ENCODE measurements around the gene COL25A1. TPM values are rescaled to one million over a fixed set of nuclear protein-coding genes. Genes with fewer than 3 reads are reported as not detected.

Gene COL25A1
- total and polyA plus RNA-seq, 2 donors (not counting 3 experiments of a cell fraction or from before 2014, with no cell fraction given): 0.21 to 3.5 TPM

- Histone ChIP-seq H3K4me3 (replicated peaks in 1 of 3; ENCODE audit: insufficient read depth in 1 of 3, low read depth in 1 of 3, low read length in 3 of 3) (no peak overlapping the region), H3K79me2 (ENCODE audit: control insufficient read depth, insufficient read depth, low read length) (no peaks in the 10 kb centered on the region), H3K9me3 (replicated peaks; ENCODE audit: control insufficient read depth, insufficient read depth, low read length) (no peaks in the 10 kb centered on the region), H3K27ac (ENCODE audit: insufficient read depth, low read depth, low read length) (peak overlapping the region; percentile 55), H2AFZ (ENCODE audit: low read depth, low read length) (no peak overlapping the region), H3K4me1 (ENCODE audit: control insufficient read depth, extremely low read depth, insufficient read depth, low read length) (peaks cover 18% of the 10 kb centered on the region), H4K20me1 (replicated peaks; ENCODE audit: control insufficient read depth, extremely low read depth, insufficient read depth, low read length) (no peaks in the 10 kb centered on the region), H3K9me1 (replicated peaks; ENCODE audit: control insufficient read depth, extremely low read depth, insufficient read depth, low read length) (no peaks in the 10 kb centered on the region), H3K27me3 (ENCODE audit: control insufficient read depth in 2 of 2, insufficient read depth in 2 of 2, low read length in 2 of 2) (no peaks in the 10 kb centered on the region), H3K4me2 (ENCODE audit: insufficient read depth, low read length) (peak overlapping the region; percentile 64), H3K36me3 (ENCODE audit: control insufficient read depth in 2 of 2, extremely low read depth in 1 of 2, insufficient read depth in 2 of 2, low read length in 2 of 2) (no peaks in the 10 kb centered on the region), H3K9ac (replicated peaks; ENCODE audit: extremely low read depth, insufficient read depth, low read length) (no peak overlapping the region)
- dilution Hi-C loops (cut with MboI; ENCODE audit: extremely low pct_ligation_motif_present, low sequenced_read_pairs) (no loop called here), intact Hi-C loops (cut with micrococcal nuclease) (loop anchor here (2.0 to 5.0 kb wide), 3 partner anchors 53 to 245 kb away; partner anchors contain the start of gene COL25A1)
- POLR2A ChIA-PET: no interaction called here
- FAIRE-seq (no peak), DNase-seq (ENCODE audit: low read depth, low spot score) (peak; percentile 78)
- TF ChIP-seq MAX (IDR thresholded peaks at IDR 0.05; ENCODE audit: insufficient read depth, insufficient read length) (no peak), FOS (IDR thresholded peaks at IDR 0.05; ENCODE audit: borderline replicate concordance, insufficient read depth, low read length) (peak; percentile 20), GATA2 (IDR thresholded peaks at IDR 0.05; ENCODE audit: insufficient read depth, insufficient read length, low read depth, low read length) (no peak), MYC (IDR thresholded peaks at IDR 0.05; ENCODE audit: low read depth, low read length) (no peak), JUN (IDR thresholded peaks at IDR 0.05; ENCODE audit: borderline replicate concordance, insufficient read depth, insufficient read length, low read depth) (peak; percentile 61), POLR2A (IDR thresholded peaks at IDR 0.05; ENCODE audit: low read depth, low read length) (no peak)
- no TSS peak for BruUV-seq (replicated peaks)
- CTCF ChIA-PET: interaction anchor here (0.6 to 1.5 kb wide), 7 partner anchors 10 to 219 kb away, joined by 3 to 5 read pairs (median 3); no protein-coding TSS in a partner anchor
Observed at GRCh38 chr4:109079731-109080130, 222.7 kb downstream of the COL25A1 start.

- dilution Hi-C loops (cut with MboI; ENCODE audit: extremely low pct_ligation_motif_present, low sequenced_read_pairs) (no loop called here), intact Hi-C loops (cut with micrococcal nuclease) (loop anchor here (2.0 to 5.0 kb wide), 3 partner anchors 52 to 244 kb away; partner anchors contain the start of gene COL25A1)
- no peak overlapping the region for H3K4me3 ChIP-seq (replicated peaks in 1 of 3; ENCODE audit: insufficient read depth in 1 of 3, low read depth in 1 of 3, low read length in 3 of 3)
- DNase-seq (ENCODE audit: low read depth, low spot score) (no peak), FAIRE-seq (no peak)
- H3K9me1 ChIP-seq (replicated peaks; ENCODE audit: control insufficient read depth, extremely low read depth, insufficient read depth, low read length): no peaks in the 10 kb centered on the region
- no peak overlapping the region for H3K9ac ChIP-seq (replicated peaks; ENCODE audit: extremely low read depth, insufficient read depth, low read length)
- POLR2A ChIA-PET: interaction anchor here (0.5 kb wide), 1 partner anchor 54 kb away, joined by 5 read pairs; no protein-coding TSS in a partner anchor
- no TSS peak for BruUV-seq (replicated peaks)
- H4K20me1 ChIP-seq (replicated peaks; ENCODE audit: control insufficient read depth, extremely low read depth, insufficient read depth, low read length): no peaks in the 10 kb centered on the region
- TF ChIP-seq POLR2A (IDR thresholded peaks at IDR 0.05; ENCODE audit: low read depth, low read length) (no peak), MYC (IDR thresholded peaks at IDR 0.05; ENCODE audit: low read depth, low read length) (no peak), GATA2 (IDR thresholded peaks at IDR 0.05; ENCODE audit: insufficient read depth, insufficient read length, low read depth, low read length) (no peak), EZH2 (IDR thresholded peaks at IDR 0.05; ENCODE audit: borderline replicate concordance, low read depth, low read length, severe bottlenecking) (no peak), POLR2AphosphoS5 (IDR thresholded peaks at IDR 0.05; ENCODE audit: insufficient read depth, low read depth, low read length) (no peak), FOS (IDR thresholded peaks at IDR 0.05; ENCODE audit: borderline replicate concordance, insufficient read depth, low read length) (no peak), MAX (IDR thresholded peaks at IDR 0.05; ENCODE audit: insufficient read depth, insufficient read length) (no peak), CTCF (IDR thresholded peaks at IDR 0.05; ENCODE audit: extremely low read depth in 1 of 2, insufficient read depth in 1 of 2, low read depth in 1 of 2, low read length in 2 of 2) (no peak), JUN (IDR thresholded peaks at IDR 0.05; ENCODE audit: borderline replicate concordance, insufficient read depth, insufficient read length, low read depth) (no peak)
- H3K4me2 ChIP-seq (ENCODE audit: insufficient read depth, low read length): peak overlapping the region; percentile 64
- no peaks in the 10 kb centered on the region for H3K27me3 ChIP-seq (ENCODE audit: control insufficient read depth in 2 of 2, insufficient read depth in 2 of 2, low read length in 2 of 2)
- CTCF ChIA-PET: interaction anchor here (0.8 to 1.5 kb wide), 5 partner anchors 10 to 220 kb away, joined by 3 to 5 read pairs (median 3); no protein-coding TSS in a partner anchor
- H3K4me1 ChIP-seq (ENCODE audit: control insufficient read depth, extremely low read depth, insufficient read depth, low read length): peaks cover 18% of the 10 kb centered on the region
- H3K36me3 ChIP-seq (ENCODE audit: control insufficient read depth in 2 of 2, extremely low read depth in 1 of 2, insufficient read depth in 2 of 2, low read length in 2 of 2): no peaks in the 10 kb centered on the region
- no peaks in the 10 kb centered on the region for H3K9me3 ChIP-seq (replicated peaks; ENCODE audit: control insufficient read depth, insufficient read depth, low read length)
- H3K79me2 ChIP-seq (ENCODE audit: control insufficient read depth, insufficient read depth, low read length): no peaks in the 10 kb centered on the region
- H3K27ac ChIP-seq (ENCODE audit: insufficient read depth, low read depth, low read length): peak overlapping the region; percentile 55
- peak overlapping the region; percentile 14 for H2AFZ ChIP-seq (ENCODE audit: low read depth, low read length)
Observed at GRCh38 chr4:109079201-109079600, 223.3 kb downstream of the COL25A1 start.
